AG08396 (cell line): ENCODE results near the gene INTU.
"Not testable (repeated sequence)": the region's sequence is repeated elsewhere in the genome, so short reads cannot be mapped to it uniquely, and the experiment has no call there.

Experiments
- DNase-seq: peaks from one replicate; pipeline ENCODE4 v3.0.0; 2012; ENCODE audit warnings: low spot score, mixed read lengths

Gene INTU

GRCh38 chr4:127643791-127644190, 11.0 kb downstream of the INTU start:
- no peak for DNase-seq

- no peak for DNase-seq
Measured at GRCh38 chr4:127648061-127648460, 15.3 kb downstream of the INTU start.

- DNase-seq, result not testable (repeated sequence)
Measured at GRCh38 chr4:127655590-127655989, 22.8 kb downstream of the INTU start.

- DNase-seq, result no peak
Measured at GRCh38 chr4:127656047-127656680, 23.4 kb downstream of the INTU start.

GRCh38 chr4:127660284-127660885, 27.6 kb downstream of the INTU start:
- no peak for DNase-seq

- DNase-seq, result no peak
Measured at GRCh38 chr4:127667116-127667515, 34.4 kb downstream of the INTU start.

GRCh38 chr4:127667772-127668171, 35.0 kb downstream of the INTU start:
- no peak for DNase-seq

GRCh38 chr4:127668770-127669169, 36.0 kb downstream of the INTU start:
- no peak for DNase-seq

GRCh38 chr4:127669691-127670090, 36.9 kb downstream of the INTU start:
- DNase-seq, result no peak

- DNase-seq, result no peak
Measured at GRCh38 chr4:127672111-127672510, 39.4 kb downstream of the INTU start.

- no peak for DNase-seq
Measured at GRCh38 chr4:127685292-127685691, 52.5 kb downstream of the INTU start.

GRCh38 chr4:127686658-127687057, 53.9 kb downstream of the INTU start:
- DNase-seq, result no peak

GRCh38 chr4:127687580-127687979, 54.8 kb downstream of the INTU start:
- no peak for DNase-seq

GRCh38 chr4:127698789-127699200, 66.0 kb downstream of the INTU start:
- DNase-seq, result peak; percentile 27

- peak; percentile 41 for DNase-seq
Measured at GRCh38 chr4:127708985-127709384, 76.2 kb downstream of the INTU start.

- DNase-seq, result no peak
Measured at GRCh38 chr4:127709456-127709855, 76.7 kb downstream of the INTU start.

- no peak for DNase-seq
Measured at GRCh38 chr4:127730142-127730913, 97.6 kb downstream of the INTU start, which contains the start of gene SLC25A31. TSS of gene SLC25A31 (plus strand) at chr4:127730400. CDS start at chr4:127730546, 146 bp downstream.

- DNase-seq, result no peak
Measured at GRCh38 chr4:127731406-127731805, 98.6 kb downstream of the INTU start.

GRCh38 chr4:127732623-127733328, 100.0 kb downstream of the INTU start:
- peak; percentile 66 for DNase-seq

- DNase-seq, result no peak
Measured at GRCh38 chr4:127734976-127735375, 102.2 kb downstream of the INTU start.

GRCh38 chr4:127737295-127737694, 104.5 kb downstream of the INTU start:
- no peak for DNase-seq

GRCh38 chr4:127741247-127741646, 108.5 kb downstream of the INTU start:
- no peak for DNase-seq
